22Rv1 (cell line): ENCODE data around the gene ARL17B.

Source experiments
- ZFX ChIP-seq: fragments of 450-650 bp; IDR thresholded peaks from 2 replicates; pipeline ENCODE4 v1.6.1; 2017; ENCODE audit warnings: antibody characterized with exemption, borderline replicate concordance
- TF ChIP-seq, protein P1 (sequence below): fragments of 450-650 bp; IDR thresholded peaks from 2 replicates; pipeline ENCODE4 v1.5.1; 2017; ENCODE audit warnings: mild to moderate bottlenecking

DNA sequence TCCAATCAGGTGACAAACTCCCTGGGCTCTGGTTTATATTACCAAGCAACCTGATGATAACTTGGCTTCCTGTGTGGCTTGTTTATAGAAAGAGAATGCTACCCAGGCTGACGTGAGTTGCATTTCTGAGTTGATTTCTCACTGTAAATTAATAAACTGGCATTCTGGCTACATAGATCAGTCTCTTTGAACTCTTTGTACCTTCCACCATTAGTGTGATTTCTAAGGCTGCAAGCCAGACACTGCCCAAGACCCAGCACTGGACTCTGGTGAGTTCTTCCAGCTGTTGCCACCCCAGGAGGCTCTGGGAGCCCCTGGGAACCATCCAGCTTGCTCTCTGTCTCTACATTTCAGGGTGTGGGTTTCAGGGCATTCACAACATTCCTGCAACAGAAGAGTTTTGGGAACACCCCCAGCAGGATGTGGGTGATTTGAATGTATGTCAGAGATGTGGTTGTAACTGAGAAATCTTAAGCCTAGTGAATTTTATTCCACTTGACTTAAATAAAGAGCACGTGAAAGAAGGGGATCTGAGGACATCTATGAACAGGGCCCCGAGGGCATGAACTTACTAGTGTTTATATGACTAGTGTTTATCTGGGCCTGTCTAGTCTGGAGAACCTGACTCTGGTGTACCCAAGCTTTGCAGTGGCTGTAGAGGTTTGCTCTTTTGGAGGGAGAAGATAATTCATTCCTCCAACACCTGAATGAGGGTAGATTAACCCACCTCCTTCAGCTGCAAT is 96.9 kb downstream of the ARL17B start:
- TF ChIP-seq, protein P1, sequence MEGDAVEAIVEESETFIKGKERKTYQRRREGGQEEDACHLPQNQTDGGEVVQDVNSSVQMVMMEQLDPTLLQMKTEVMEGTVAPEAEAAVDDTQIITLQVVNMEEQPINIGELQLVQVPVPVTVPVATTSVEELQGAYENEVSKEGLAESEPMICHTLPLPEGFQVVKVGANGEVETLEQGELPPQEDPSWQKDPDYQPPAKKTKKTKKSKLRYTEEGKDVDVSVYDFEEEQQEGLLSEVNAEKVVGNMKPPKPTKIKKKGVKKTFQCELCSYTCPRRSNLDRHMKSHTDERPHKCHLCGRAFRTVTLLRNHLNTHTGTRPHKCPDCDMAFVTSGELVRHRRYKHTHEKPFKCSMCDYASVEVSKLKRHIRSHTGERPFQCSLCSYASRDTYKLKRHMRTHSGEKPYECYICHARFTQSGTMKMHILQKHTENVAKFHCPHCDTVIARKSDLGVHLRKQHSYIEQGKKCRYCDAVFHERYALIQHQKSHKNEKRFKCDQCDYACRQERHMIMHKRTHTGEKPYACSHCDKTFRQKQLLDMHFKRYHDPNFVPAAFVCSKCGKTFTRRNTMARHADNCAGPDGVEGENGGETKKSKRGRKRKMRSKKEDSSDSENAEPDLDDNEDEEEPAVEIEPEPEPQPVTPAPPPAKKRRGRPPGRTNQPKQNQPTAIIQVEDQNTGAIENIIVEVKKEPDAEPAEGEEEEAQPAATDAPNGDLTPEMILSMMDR: no peak
- no peak for TF ChIP-seq ZFX
